ENCODE measurements around the gene TGFBR3. TPM values are rescaled to one million over a fixed set of nuclear protein-coding genes. Genes with fewer than 3 reads are reported as not detected.

The TGFBR3 gene
- total RNA-seq, 2 experiments from 2014 or later = 5.5 to 7.5 TPM

- DNase-seq (no peak), ATAC-seq (no peak)
- ChIA-PET POLR2A (interaction anchor here (1.8 kb wide), 1 partner anchor 46 kb away, joined by 4 read pairs; no protein-coding TSS in a partner anchor), CTCF (no interaction called here)
- Mint-ChIP-seq H3K36me3 (ENCODE audit: low read depth) (peaks cover 4% of the 10 kb centered on the region), H3K27ac (no peak overlapping the region), H3K9me3 (no peaks in the 10 kb centered on the region), H3K27me3 (no peaks in the 10 kb centered on the region), H3K4me1 (ENCODE audit: low read depth) (peaks cover 48% of the 10 kb centered on the region), H3K4me3 (no peak overlapping the region)
- intact Hi-C loops (cut with micrococcal nuclease) = loop anchor here (10.0 kb wide), 1 partner anchor 203 kb away; no protein-coding TSS in a partner anchor
- TF ChIP-seq CTCF (IDR thresholded peaks at IDR 0.05) = no peak
Observed at GRCh38 chr1:91757763-91758460, 128.0 kb downstream of the TGFBR3 start.

GRCh38 chr1:91755702-91756287 is 130.2 kb downstream of the TGFBR3 start:
- DNase-seq = no peak
- Mint-ChIP-seq H3K27ac (no peak overlapping the region), H3K4me1 (ENCODE audit: low read depth) (peaks cover 47% of the 10 kb centered on the region), H3K36me3 (ENCODE audit: low read depth) (peaks cover 3% of the 10 kb centered on the region), H3K27me3 (no peaks in the 10 kb centered on the region), H3K4me3 (no peak overlapping the region), H3K9me3 (no peaks in the 10 kb centered on the region)
- CTCF ChIA-PET = no interaction called here
- no peak for TF ChIP-seq CTCF (IDR thresholded peaks at IDR 0.05)
- no peak for ATAC-seq
- POLR2A ChIA-PET = no interaction called here
- intact Hi-C loops (cut with micrococcal nuclease) = loop anchor here (2.0 to 10.0 kb wide), 2 partner anchors 43 to 201 kb away; no protein-coding TSS in a partner anchor

GRCh38 chr1:91754816-91755580 is 131.0 kb downstream of the TGFBR3 start:
- H3K36me3 Mint-ChIP-seq (ENCODE audit: low read depth) = peaks cover 4% of the 10 kb centered on the region
- H3K27ac Mint-ChIP-seq = peak overlapping the region; percentile 92
- no peaks in the 10 kb centered on the region for H3K9me3 Mint-ChIP-seq
- DNase-seq (no peak), ATAC-seq (peak; percentile 8)
- ChIA-PET POLR2A (interaction anchor here (1.3 kb wide), 1 partner anchor 23 kb away, joined by 5 read pairs; no protein-coding TSS in a partner anchor), CTCF (no interaction called here)
- H3K4me1 Mint-ChIP-seq (ENCODE audit: low read depth) = peaks cover 49% of the 10 kb centered on the region
- no peak for TF ChIP-seq CTCF (IDR thresholded peaks at IDR 0.05)
- H3K4me3 Mint-ChIP-seq = no peak overlapping the region
- intact Hi-C loops (cut with micrococcal nuclease) = loop anchor here (1.0 to 10.0 kb wide), 5 partner anchors 24 to 200 kb away; no protein-coding TSS in a partner anchor
- no peaks in the 10 kb centered on the region for H3K27me3 Mint-ChIP-seq

GRCh38 chr1:91754348-91754747 is 131.6 kb downstream of the TGFBR3 start:
- ChIA-PET CTCF (no interaction called here), POLR2A (interaction anchor here (0.7 to 1.3 kb wide), 2 partner anchors 22 to 114 kb away, joined by 3 to 5 read pairs; no protein-coding TSS in a partner anchor)
- intact Hi-C loops (cut with micrococcal nuclease) = loop anchor here (1.0 to 10.0 kb wide), 5 partner anchors 23 to 200 kb away; no protein-coding TSS in a partner anchor
- peaks cover 51% of the 10 kb centered on the region for H3K4me1 Mint-ChIP-seq (ENCODE audit: low read depth)
- no peaks in the 10 kb centered on the region for H3K27me3 Mint-ChIP-seq
- ATAC-seq (peak; percentile 81), DNase-seq (peak; percentile 69)
- peak overlapping the region; percentile 56 for H3K4me3 Mint-ChIP-seq
- H3K36me3 Mint-ChIP-seq (ENCODE audit: low read depth) = peaks cover 7% of the 10 kb centered on the region
- peak overlapping the region; percentile 92 for H3K27ac Mint-ChIP-seq
- no peaks in the 10 kb centered on the region for H3K9me3 Mint-ChIP-seq
- no peak for TF ChIP-seq CTCF (IDR thresholded peaks at IDR 0.05)

All from activated CD8-positive, alpha-beta T cell treated with anti-CD3 and anti-CD28 coated beads for 36 hours (primary cell).